Measurements from ENCODE around the gene MBNL3.
"Not testable (repeated sequence)": the region's sequence is repeated elsewhere in the genome, so short reads cannot be mapped to it uniquely, and the experiment has no call there.

Gene MBNL3

DNA sequence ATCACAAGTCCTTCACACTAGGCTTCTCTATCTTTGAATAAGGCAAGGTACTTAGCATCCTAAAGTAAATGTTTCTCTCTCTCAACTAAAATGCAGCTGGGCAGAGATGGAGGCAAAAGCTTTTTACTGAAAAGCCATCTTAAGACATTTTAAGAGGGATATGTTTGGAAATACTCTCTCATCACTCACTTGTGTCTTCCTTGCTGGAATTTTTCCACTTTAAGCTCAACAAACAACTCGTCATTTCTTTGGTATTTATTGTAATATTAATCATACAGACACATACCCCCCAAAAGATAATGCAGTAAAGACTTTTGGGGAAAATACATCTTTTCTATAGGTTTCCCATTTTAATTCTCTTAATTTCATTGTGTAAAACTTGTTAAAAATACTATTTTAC lies 16.4 kb downstream of the MBNL3 start:
- FAIRE-seq = no peak

- FAIRE-seq = no peak
These were observed 18.0 kb downstream of the MBNL3 start for GRCh38 chrX:132470831-132471230.

DNA sequence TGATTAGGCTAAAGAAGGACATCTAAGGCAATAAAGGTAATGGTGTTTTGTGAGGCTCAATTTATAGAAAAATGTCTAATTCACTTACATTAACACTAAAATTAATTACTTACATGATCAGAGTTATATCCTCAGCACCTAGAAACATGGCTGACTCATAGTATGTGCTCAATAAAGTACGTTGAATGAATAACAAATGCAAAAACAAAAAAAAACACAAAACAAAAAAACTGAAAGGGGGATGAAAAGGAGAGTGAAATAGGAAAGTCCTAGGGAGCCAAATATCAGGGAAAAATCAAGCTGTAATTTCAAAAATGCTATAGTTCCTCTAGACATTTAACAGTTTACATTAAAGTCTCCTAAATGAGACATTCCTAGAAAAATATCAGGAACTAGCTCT lies 18.7 kb downstream of the MBNL3 start:
- no peak for FAIRE-seq

DNA sequence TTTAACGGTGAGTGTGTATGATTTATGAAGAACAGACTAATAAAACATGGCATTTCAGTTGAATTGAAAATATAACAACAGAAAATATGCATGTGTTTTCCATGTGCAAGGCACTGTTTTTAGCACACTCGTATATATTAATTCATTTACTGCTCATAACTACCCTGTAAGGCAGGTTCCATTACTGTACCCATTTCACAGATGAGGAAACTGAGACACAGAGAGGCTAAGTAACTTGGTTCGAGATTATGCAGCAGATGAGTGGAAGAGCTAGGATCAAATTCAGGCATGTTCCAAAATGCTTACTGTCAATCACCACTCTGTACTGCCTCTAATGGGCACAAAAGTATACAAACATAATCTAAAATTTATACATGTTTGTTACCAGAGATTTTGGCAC lies 20.4 kb downstream of the MBNL3 start:
- no peak for FAIRE-seq

- no peak for FAIRE-seq
These were observed 20.8 kb downstream of the MBNL3 start for GRCh38 chrX:132467989-132468388.

GRCh38 chrX:132467026-132467425 lies 21.8 kb downstream of the MBNL3 start:
- FAIRE-seq = no peak

DNA sequence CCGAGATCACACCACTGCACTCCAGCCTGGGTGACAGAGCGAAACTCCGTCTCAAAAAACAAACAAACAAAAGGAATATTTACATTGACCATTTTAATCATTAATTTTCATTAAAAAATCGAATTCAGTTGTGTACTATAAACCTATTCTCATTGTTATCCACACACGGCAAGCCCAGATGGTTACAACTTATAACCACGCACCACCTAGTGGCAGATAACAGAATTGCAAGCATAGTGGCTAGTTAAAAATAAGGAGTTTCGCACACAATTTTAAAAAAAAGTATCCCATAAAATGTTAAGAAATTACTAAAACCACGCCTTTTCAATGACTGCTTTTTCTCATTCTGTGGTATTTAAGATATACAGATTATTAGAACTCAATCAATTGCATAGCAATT lies 25.4 kb downstream of the MBNL3 start:
- FAIRE-seq = peak; percentile 77

DNA sequence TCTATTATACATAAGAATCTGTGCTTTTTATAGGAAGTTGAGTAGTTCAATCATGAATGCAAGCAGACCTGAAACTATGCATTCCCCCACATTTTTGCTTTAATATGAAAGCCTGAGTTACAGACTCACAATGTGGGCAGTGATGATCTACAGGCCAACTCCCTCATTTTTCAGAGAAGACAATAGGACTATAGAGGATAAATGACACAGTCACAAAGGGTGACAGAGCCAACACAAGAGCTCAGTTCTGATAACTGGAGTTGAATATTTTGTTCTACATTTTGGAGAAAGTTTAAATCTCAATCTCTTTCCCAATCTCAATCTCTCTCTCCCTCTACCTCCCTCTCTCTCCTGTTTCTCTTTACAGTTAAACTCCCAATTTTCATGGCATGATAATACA lies 27.0 kb downstream of the MBNL3 start:
- no peak for FAIRE-seq

GRCh38 chrX:132452911-132453550 lies 35.8 kb downstream of the MBNL3 start:
- FAIRE-seq = no peak

- FAIRE-seq = not testable (repeated sequence)
These were observed 42.9 kb downstream of the MBNL3 start for GRCh38 chrX:132445909-132446308.

- FAIRE-seq = no peak
These were observed 43.9 kb downstream of the MBNL3 start for GRCh38 chrX:132444936-132445335.

DNA sequence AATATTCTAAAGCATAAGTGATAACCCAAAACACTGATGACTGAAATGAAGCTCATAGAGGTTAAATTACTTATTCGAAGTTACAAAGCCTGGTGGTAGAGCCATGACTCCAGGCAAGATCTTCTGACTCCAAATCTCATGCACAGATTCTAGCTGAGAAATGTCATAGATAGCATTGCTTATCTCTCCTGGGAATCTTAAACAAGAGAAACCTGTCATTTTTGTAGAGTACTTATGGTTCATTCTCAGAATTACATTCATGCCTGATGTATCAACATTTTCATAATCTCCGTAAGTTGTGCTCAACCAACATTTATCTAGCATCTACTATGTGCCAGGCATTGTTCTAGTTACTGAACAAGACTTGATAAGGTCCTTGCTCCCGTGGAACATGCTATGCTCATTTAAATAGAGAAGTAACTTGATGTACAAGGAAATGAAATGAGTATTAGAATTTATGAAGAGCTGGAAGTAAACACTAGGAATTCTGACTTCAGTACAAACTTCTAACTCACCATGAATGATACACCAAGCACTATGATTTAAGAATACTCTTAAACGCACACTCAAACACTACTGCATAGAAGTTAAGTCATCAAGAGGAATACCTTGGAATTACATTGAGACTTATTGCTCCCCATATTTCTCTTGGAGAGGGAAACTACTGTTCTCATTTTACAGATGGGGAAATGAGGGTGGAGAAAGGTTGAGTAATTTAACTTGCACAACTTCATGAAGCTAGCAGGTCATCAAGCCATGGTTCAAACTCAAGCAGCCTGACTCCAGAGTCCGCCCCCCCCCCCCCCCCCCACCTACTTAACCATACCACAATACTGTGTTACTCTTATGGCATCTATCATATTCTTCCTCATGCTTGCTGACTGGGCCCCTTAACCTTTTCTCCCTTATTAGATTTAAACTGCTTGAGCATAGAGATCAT lies 45.4 kb downstream of the MBNL3 start:
- no peak for FAIRE-seq

GRCh38 chrX:132442691-132443090 lies 46.1 kb downstream of the MBNL3 start:
- no peak for FAIRE-seq

DNA sequence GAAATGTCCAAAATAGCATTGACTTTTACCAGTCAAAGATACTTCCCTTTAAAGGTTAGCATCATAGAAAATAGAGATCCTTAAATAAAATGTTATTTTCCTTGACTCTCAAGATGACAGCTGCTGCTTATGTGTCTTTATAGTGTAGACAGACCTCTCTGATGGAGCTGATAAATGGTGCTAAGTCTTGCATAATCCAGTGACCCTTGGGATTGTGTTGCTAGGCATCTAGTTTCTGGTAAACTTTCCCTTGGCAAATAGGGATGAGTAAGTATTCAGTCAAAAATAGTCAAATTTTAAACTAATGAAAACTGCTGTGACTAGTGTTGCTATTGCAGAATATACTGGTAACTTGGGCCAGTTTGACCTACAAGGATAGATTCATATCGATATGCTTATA lies 53.6 kb downstream of the MBNL3 start:
- FAIRE-seq = no peak

DNA sequence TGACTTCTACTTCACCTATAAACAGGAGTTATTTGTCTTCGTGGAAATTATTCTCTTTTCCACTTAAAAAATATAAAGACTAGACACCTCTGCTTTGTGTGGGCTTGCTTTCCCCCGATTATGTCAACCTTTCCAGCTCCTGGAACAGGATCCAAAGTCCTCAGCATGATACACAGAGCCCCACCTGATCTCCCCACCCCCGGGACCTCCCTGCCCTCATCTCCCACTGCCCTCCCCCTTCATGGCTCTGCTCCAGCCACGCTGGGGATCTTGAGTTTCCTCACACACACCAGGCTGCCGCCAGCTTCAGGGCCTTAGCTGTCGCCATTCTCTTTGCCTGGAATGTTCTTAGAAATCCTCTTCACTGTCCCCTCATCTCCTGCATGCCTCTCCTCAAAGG lies 55.3 kb downstream of the MBNL3 start:
- no peak for FAIRE-seq

GRCh38 chrX:132433001-132433400 lies 55.8 kb downstream of the MBNL3 start:
- FAIRE-seq = no peak

- FAIRE-seq = no peak
These were observed 59.9 kb downstream of the MBNL3 start for GRCh38 chrX:132428896-132429295.

DNA sequence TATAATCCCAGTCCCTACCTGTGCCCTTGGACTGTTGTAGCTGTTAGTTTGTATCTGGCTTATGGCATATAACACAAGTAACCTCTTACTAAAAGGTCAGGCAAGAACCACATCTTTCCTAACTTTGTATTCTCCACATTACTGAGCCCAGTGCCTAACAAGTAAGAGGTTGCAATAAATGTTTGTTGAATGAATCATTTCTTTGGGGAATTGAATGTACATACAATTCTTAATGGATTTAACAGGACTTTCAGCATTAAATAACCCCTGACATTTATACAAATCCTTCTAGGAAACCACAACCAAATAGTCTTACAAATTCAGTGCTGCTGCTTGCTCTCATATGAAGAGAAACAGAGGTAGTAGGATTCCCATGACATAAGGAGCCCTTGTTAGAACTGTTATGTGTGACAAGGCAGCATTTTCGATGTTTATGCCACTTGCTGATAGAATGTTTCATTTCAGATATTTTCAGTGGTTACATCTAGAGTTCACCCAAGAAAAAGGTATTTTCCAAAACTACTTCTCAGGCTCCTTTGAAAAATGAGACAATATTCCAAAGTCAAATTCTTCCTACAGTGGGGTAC lies 62.0 kb downstream of the MBNL3 start:
- FAIRE-seq = no peak

DNA sequence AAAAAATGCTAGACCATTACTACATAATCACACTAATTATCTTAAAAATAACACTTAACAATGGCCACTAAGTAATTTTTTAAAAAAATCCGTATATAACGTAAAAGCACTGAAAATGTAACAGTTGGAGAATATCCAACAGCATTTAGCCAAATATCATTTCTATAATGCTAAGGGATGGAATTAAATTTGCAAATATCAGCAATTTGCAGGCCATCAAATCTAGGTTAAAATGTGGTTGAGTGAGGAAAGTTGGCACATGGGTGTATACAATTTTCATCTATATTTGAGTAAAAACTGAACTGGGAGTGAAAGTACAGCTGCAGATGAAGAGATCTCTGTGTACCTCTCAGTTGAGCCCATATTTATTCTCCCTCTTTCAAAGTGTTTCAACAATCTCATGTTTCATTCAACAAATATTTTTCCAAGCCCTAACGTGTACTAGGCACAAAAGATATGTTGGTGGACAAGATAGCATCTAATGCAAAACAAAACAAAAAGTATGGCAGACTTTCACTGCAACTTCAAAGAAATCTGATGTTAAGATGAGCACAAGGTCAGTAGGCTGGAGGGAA lies 63.0 kb downstream of the MBNL3 start:
- FAIRE-seq = no peak

GRCh38 chrX:132423323-132423722 lies 65.5 kb downstream of the MBNL3 start:
- FAIRE-seq = no peak

GRCh38 chrX:132415012-132415411 lies 73.8 kb downstream of the MBNL3 start:
- no peak for FAIRE-seq

- FAIRE-seq = no peak
These were observed 74.4 kb downstream of the MBNL3 start for GRCh38 chrX:132414404-132414803.

DNA sequence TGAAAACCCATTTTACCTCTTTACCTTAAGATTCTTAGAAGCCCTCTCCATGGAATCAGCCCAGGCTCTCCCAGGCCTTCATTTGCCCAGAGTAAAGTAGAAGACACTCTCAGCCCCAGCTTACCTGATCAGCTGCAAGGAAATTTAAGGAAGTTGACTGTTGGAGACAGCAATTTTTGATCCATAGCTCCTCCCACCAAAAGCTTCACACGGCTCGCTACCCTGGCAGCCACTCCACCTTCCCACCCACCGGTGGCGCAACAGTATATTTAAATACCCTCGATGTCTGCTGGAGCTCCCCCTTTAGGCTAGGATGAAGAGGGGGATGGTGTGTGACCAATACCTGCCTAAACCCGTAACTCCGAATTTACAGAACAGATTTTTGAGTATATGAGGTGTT lies 75.4 kb downstream of the MBNL3 start:
- no peak for FAIRE-seq

DNA sequence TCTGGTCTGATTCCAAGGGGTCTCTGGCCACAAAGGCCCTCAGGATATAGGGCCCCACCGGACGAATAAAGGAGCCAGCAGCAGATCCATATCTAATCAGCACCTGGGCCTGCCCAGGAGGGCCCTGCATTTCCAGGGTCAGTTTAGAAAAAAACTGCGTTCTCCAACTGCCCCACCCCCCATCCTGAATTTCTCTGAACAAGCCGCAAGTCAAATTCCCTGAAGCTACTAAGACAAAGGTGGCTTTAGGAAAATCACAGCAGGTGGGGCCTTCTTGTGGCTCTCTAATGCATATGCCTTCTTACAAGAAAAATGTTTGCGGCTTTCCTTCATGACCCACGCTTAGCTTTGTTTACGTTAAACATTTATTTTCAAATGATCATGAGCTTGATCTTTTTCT lies 76.6 kb downstream of the MBNL3 start:
- no peak for FAIRE-seq
